Lung (tissue), 12 donors: ENCODE data around the gene ATP6AP1. TPM values are rescaled to one million over a fixed set of nuclear protein-coding genes. Genes with fewer than 3 reads are reported as not detected.

Experiments used
- ATAC-seq: fragments of 200-7000 bp; cut with Tn5 transposase; one replicate; pipeline ENCODE4 v1.9.1; 2020; ENCODE audit warnings: moderate number of reproducible peaks; ENCODE audit not compliant: insufficient read depth, low FRiP score
- DNase-seq, 3 donors: peaks; one replicate each; pipeline ENCODE4 v3.0.0-alpha.2; 2013 to 2017
- H3K27ac ChIP-seq, 2 donors: one replicate each; pipeline ENCODE4 v1.5.1; 2013; ENCODE audit warnings: mild to moderate bottlenecking in 2 of 2, moderate library complexity in 2 of 2, control low read depth in 1 of 2, inconsistent platforms in 1 of 2, low read depth in 1 of 2, low read length in 1 of 2
- H3K27me3 ChIP-seq, 3 donors: one replicate each; pipeline ENCODE4 v1.5.1; 2013; ENCODE audit warnings: low read length in 2 of 3; ENCODE audit not compliant: control insufficient read depth in 3 of 3, insufficient read depth in 3 of 3
- H3K36me3 ChIP-seq, 4 donors: one replicate each; pipeline ENCODE4 v1.5.1; 2013; ENCODE audit warnings: low read length in 4 of 4, mild to moderate bottlenecking in 1 of 4, moderate library complexity in 1 of 4; ENCODE audit not compliant: control insufficient read depth in 4 of 4, insufficient read depth in 4 of 4
- H3K4me1 ChIP-seq, 5 donors: one replicate each; pipeline ENCODE4 v1.5.1; 2013; ENCODE audit warnings: low read length in 5 of 5, mild to moderate bottlenecking in 2 of 5, moderate library complexity in 1 of 5; ENCODE audit not compliant: control insufficient read depth in 5 of 5, insufficient read depth in 5 of 5
- H3K4me3 ChIP-seq: one replicate; pipeline ENCODE4 v1.5.1; 2013; ENCODE audit warnings: mild to moderate bottlenecking, control low read depth, moderate library complexity
- H3K9ac ChIP-seq, 2 donors: one replicate each; pipeline ENCODE4 v1.5.1; 2013; ENCODE audit warnings: low read length in 2 of 2, control low read depth in 1 of 2; ENCODE audit not compliant: insufficient read depth in 1 of 2
- H3K9me3 ChIP-seq, 4 donors: one replicate each; pipeline ENCODE4 v1.5.1; 2013; ENCODE audit warnings: low read length in 3 of 4, mild to moderate bottlenecking in 1 of 4, moderate library complexity in 1 of 4; ENCODE audit not compliant: control insufficient read depth in 4 of 4, insufficient read depth in 3 of 4
- CTCF ChIP-seq: IDR thresholded peaks from 2 replicates; pipeline ENCODE4 v1.5.1; 2012; ENCODE audit warnings: mild to moderate bottlenecking; ENCODE audit errors: control extremely low read depth, extremely low read depth
- WGBS, 2 donors: extraction: QIAGEN DNeasy Blood & Tissue Kit; methylation state at CpG; one replicate each; pipeline ENCODE4 v1.1.7; 2013; 5-methylcytosine and 5-hydroxymethylcytosine counted together
- polyA plus RNA-seq, 2 donors: library from polyadenylated mRNA; stranded (reverse); fragments of 200-250 nt; gene quantifications; one replicate each; pipeline ENCODE4 v1.2.1, GENCODE V29; 2013
- total RNA-seq, 2 donors: library from RNA; depleted of rRNA in 1 of 2; stranded (reverse); fragments of >200 nt in 1 of 2; gene quantifications; one replicate each; pipeline ENCODE4 v1.2.1, GENCODE V29; 2014 to 2021
- donor health status: control.
- donor health status: control.
- donor health status: Bipolar disorder and iron deficiency.
- donor health status: healthy.
- donor health status: DM: yes; HTN: yes; CAD: no.

ATP6AP1 gene
- total and polyA plus RNA-seq, 4 donors, result 73.7 to 220 (median 113) TPM

- ATAC-seq, result peak; percentile 91
- peaks cover 0 to 2% (median 0%) of the 10 kb centered on the region in 4 donors for H3K9me3 ChIP-seq
- H3K9ac ChIP-seq, result peak within 1 kb of the TSS in 1 of 2 donors; percentile 5
- no peak for TF ChIP-seq CTCF
- peak within 1 kb of the TSS; percentile 78 to 81 for H3K27ac ChIP-seq
- no peaks in the 10 kb centered on the region for H3K27me3 ChIP-seq
- peaks cover 0 to 2% (median 0%) of the 10 kb centered on the region in 4 donors for H3K36me3 ChIP-seq
- peak within 1 kb of the TSS; percentile 17 for H3K4me3 ChIP-seq
- 2 to 38% methylated on average over 38 to 85 of the region's 85 CpGs for WGBS, 2 donors
- H3K4me1 ChIP-seq, result no peaks in the 10 kb centered on the region
- peak; percentile 89 to 94 (median 92) for DNase-seq
These were observed 50.5 kb downstream of the ATP6AP1 start, which contains the start of gene LAGE3 for GRCh38 chrX:154478728-154479622. TSS of gene LAGE3 (minus strand) at chrX:154479281. CDS start at chrX:154478915, 366 bp downstream.

GRCh38 chrX:154481195-154481594, 52.7 kb downstream of the ATP6AP1 start:
- H3K27ac ChIP-seq, result no peak overlapping the region
- peaks cover 0 to 4% (median 0%) of the 10 kb centered on the region in 5 donors for H3K4me1 ChIP-seq
- no peak overlapping the region for H3K4me3 ChIP-seq
- WGBS, 2 donors, result 85 to 97% methylated on average over 3 to 5 of the region's 5 CpGs
- H3K9ac ChIP-seq, result no peak overlapping the region
- H3K36me3 ChIP-seq, result peaks cover 0 to 7% (median under 1%) of the 10 kb centered on the region in 4 donors
- DNase-seq, result no peak
- no peak for TF ChIP-seq CTCF
- no peak for ATAC-seq
- no peaks in the 10 kb centered on the region for H3K27me3 ChIP-seq
- peaks cover 0 to 2% (median 0%) of the 10 kb centered on the region in 4 donors for H3K9me3 ChIP-seq

- DNase-seq (no peak), ATAC-seq (no peak)
These were observed 53.6 kb downstream of the ATP6AP1 start for GRCh38 chrX:154481911-154482601.

More at GRCh38 chrX:154481911-154482601, 53.6 kb downstream of the ATP6AP1 start:
- H3K9me3 ChIP-seq, result peaks cover 0 to 2% (median 0%) of the 10 kb centered on the region in 4 donors
- no peak for TF ChIP-seq CTCF
- H3K4me3 ChIP-seq, result no peak overlapping the region
- H3K36me3 ChIP-seq, result peaks cover 0 to 7% (median under 1%) of the 10 kb centered on the region in 4 donors
- H3K27ac ChIP-seq, result no peak overlapping the region
- H3K4me1 ChIP-seq, result peaks cover 0 to 4% (median 0%) of the 10 kb centered on the region in 5 donors
- no peaks in the 10 kb centered on the region for H3K27me3 ChIP-seq
- WGBS, 2 donors, result 78 to 89% methylated on average over 14 of the region's 14 CpGs
- no peak overlapping the region for H3K9ac ChIP-seq
